HPDE6-E6E7 (cell line): Measurements from ENCODE around the gene ZNF862.
A peak's percentile ranks its signal among the peaks of the same experiment; 100 is the strongest.

ENCODE experiments used
- DNase-seq: peaks from one replicate; pipeline ENCODE4 v3.0.0; 2011; ENCODE audit warnings: missing footprints; ENCODE audit errors: extremely low spot score

Gene ZNF862

DNA sequence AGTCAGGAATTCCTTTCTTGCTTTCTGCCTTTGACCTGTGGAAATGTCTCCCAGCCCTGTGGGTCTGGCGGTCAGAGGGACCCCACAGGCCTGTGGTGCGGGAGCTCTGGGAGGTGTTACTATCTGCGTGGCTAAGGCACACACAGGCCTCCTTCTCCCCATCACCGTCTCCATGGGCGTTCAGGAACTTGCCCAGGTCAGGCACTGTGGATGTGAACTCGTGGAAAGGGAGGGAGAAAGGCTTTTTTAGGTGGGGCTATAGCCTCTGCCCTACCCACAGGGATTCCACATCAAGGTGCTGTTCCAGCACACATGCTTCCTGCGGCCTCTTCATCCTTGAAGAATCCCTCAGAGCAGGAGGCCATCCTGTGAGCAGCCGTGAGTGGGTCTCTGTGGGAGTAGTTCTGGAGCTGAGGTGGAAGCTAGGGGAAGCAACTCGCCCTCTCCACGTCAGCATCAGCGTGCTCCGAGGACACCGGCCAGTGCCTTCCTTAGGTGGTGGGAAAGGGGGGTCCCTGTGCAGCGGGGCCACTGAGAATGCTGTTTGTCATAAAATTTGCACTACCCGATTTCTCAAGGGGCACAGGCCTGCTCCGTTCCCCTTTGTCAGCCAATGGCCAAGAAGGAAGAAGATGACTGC, 28.1 kb downstream of the ZNF862 start:
- no peak for DNase-seq

GRCh38 chr7:149866779-149867447, 28.7 kb downstream of the ZNF862 start:
- DNase-seq: no peak

GRCh38 chr7:149867762-149868622, 29.8 kb downstream of the ZNF862 start:
- no peak for DNase-seq

DNA sequence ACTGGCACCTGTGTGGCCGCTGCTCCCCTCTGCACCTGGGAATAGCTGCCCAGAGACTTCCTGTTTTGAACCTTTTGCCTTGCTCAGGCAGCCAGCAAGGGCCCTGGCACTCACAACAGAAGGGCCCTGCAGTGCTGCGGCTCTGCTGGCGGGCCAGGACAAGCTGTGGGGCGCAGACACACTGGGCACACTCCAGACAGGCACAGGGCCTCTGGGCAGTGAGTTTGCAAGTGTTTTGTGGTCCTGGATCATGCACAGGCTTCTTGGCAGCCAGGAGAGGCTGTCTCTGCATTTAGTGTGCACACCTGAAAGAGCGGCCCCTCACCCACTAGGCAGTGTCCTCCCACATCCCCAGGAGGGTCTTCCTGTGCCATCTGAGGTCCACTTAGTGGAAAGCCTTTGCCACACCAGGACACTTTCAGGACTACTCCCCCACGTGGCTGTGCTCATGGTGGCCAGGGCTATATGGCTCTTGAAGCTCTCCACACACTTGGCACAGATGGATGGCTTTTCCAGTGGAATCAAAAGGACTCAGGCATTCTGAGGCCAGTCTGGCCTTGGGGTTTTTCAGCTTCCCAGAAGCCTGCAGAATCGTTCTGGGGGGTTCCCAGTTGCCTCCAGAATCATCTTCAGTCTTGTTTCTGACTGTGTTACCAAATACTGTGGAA, 30.6 kb downstream of the ZNF862 start:
- no peak for DNase-seq

DNA sequence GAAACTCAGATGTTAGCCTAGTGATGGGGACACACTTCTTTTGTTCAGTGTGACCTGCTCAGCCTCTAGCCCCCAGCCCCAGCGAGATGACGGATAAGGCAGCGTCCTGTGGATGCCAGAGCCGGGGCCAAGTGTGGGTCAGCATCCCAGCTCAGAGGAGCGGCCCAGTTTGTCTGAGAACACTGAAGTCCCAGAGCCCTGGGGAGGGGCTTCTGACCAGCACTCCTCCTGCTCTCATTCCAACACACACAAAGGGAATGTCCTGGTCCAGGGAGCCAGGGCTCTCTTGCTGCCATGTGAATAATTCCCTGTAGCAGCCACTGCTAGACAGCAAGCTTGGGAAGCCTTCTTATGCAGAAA, 31.1 kb downstream of the ZNF862 start:
- no peak for DNase-seq

DNA sequence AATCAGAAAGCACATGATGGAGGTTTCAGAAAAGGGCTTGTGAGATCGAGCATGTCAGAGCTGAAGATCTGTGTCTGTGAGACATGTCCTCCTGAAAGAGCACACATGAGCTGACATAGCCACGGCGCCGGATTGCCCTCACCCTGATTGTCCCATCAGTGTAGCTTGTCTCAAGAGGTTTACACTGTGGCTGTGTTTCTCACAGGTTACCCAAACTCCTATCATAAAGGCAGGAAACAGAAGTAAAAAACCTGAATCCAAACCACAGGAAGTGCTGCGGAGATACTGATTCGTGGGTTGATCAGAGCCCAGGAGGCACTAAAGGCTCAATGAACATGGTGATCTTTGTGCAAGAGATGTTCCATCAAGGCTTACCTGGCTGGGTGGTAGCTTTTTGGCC, 31.7 kb downstream of the ZNF862 start:
- DNase-seq: no peak

- DNase-seq: no peak
Observed at GRCh38 chr7:149870274-149870673, 32.1 kb downstream of the ZNF862 start.

DNA sequence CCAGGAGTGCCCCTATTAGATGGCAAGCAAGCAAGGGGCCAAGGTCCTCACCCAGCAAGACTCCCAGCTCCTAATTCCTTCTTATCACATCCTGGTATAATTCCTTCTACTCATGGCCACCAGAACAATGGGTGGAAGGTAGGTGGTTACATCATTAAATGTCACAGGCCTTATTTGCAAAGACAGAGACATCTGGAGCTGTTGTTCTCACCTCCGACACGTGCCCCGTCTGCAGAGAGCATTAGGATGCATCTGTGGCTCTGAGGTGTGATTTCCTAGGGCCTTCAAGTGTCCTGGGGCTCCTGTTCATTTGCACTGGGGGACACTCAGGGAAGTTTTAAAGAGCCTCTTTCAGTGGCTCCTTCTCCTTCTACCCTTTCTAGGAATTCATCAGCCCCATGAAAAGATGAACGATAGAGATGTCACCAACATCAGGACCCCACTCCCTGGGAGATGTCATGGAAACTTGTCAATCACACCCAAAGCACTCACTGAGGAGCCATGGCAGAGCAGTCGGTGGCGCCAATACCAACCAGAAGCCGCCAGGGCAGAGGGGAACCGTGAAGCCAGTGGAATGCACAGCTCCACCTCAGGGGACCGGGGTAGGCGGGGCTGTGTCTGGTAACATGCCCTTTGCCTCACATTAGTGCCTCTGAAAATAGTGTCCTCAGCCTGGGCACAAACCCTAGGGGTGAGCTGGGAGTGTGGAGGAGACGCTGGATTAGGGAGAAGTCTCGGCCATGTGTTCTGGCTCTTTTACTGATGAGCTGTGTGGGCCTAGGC, 32.7 kb downstream of the ZNF862 start:
- DNase-seq: no peak

DNA sequence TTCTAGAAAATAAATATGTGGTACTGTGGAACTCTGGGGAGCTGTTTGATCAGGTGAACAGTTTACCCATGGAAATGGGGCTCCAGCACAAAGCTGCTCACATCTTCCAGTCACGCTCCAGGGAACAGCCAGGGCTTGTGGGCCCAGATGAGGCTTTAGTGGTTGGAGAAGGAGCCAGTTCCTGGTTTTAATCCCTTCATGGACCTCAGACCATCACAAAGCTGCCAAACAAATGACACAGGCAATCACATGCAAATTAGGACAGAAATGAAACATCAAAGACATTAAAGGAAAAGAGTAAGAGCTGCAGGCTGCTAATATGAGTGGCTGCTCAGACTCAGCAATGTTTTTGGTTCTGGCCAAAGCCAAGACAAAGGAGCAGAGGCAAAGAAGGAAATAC, 33.4 kb downstream of the ZNF862 start:
- DNase-seq: no peak

GRCh38 chr7:149872419-149873073, 34.4 kb downstream of the ZNF862 start:
- peak; percentile 86 for DNase-seq

GRCh38 chr7:149873074-149873969, 35.1 kb downstream of the ZNF862 start, which contains the start of gene ATP6V0E2:
ATP6V0E2 (plus strand) TSS chr7:149873969; CDS start chr7:149874066, 97 bp downstream.
- peak; percentile 100 for DNase-seq

DNA sequence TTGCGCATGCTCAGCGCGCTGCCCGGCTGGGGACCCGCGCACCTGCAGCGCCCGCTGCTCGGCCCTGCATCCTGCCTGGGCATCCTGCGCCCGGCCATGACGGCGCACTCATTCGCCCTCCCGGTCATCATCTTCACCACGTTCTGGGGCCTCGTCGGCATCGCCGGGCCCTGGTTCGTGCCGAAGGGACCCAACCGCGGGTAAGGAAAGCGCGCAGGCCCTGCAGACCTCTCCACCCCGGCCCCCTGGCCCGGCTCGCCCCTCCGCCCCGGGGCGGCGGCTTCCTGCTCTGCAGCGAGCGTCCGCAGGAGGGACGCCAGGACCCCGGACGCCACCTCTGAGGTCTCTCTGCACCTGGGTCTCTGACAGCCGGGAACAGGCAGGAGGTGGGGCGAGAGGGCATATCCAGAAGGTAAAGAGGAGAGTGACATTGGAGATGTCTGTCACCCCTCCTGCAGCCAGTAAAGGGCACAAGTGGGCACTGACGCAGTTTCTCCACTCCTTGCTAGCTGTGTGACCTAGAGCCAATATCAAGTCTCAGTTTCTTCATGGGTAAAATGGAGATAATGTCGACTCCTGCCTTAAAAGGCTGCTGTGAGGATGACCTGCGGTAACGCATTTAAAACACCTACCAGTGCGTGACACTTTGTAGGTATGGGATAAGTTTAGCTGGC, 35.9 kb downstream of the ZNF862 start:
- no peak for DNase-seq

GRCh38 chr7:149874644-149875028, 36.5 kb downstream of the ZNF862 start:
- no peak for DNase-seq

GRCh38 chr7:149875396-149875795, 37.2 kb downstream of the ZNF862 start:
- no peak for DNase-seq

- DNase-seq: no peak
Observed at GRCh38 chr7:149877890-149878522, 39.8 kb downstream of the ZNF862 start.

DNA sequence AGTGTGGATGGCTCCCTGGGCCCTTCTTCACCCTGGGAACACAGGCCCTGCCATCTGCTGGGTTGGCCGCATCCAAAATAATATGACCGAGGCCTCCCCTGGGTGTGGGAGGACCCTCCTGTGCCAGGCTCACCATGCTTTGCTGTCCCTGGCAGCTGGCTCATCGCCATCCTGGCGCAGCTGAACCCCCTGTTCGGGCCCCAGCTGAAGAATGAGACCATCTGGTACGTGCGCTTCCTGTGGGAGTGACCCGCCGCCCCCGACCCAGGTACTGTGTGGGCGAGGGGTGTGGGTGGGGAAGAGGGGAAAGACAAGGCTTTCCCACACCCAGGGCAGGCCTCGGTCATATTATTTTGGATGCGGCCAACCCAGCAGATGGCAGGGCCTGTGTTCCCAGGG, 40.3 kb downstream of the ZNF862 start:
- DNase-seq: no peak

GRCh38 chr7:149879271-149879743, 41.1 kb downstream of the ZNF862 start:
- DNase-seq: no peak

- no peak for DNase-seq
Observed at GRCh38 chr7:149879766-149880637, 41.8 kb downstream of the ZNF862 start.
